Kidney (tissue), 14 donors: ENCODE measurements around the gene EIF4G3. TPM values are rescaled to one million over a fixed set of nuclear protein-coding genes. Genes with fewer than 3 reads are reported as not detected.

Source experiments
- DNase-seq, 5 donors: peaks; one replicate each; pipeline ENCODE4 v3.0.0-alpha.2; 2013 to 2020
- FAIRE-seq: peaks from 2 replicates; lab custom pipeline; 2012; peaks lifted over from hg19 to GRCh38; lab: Jason Lieb, UNC
- H3K27ac ChIP-seq, 2 donors: one replicate each; pipeline ENCODE4 v1.7.0; 2013; ENCODE audit warnings: low read depth in 2 of 2, low read length in 2 of 2, inconsistent platforms in 1 of 2
- H3K27me3 ChIP-seq: one replicate; pipeline ENCODE4 v1.7.1; 2013; ENCODE audit warnings: low read length, inconsistent platforms; ENCODE audit not compliant: control insufficient read depth, insufficient read depth
- H3K36me3 ChIP-seq, 3 donors: one replicate each; pipeline versions ENCODE4 v1.7.0 to v1.7.1; 2013; ENCODE audit warnings: low read length in 3 of 3, control low read depth in 1 of 3, inconsistent platforms in 1 of 3; ENCODE audit not compliant: insufficient read depth in 3 of 3, control insufficient read depth in 2 of 3
- H3K4me1 ChIP-seq, 3 donors: one replicate each; pipeline versions ENCODE4 v1.7.0 to v1.7.1; 2013; ENCODE audit warnings: low read length in 3 of 3, inconsistent platforms in 1 of 3, low read depth in 1 of 3; ENCODE audit not compliant: control insufficient read depth in 2 of 3, insufficient read depth in 2 of 3
- H3K4me3 ChIP-seq, 3 donors: one replicate each; pipeline versions ENCODE4 v1.7.0 to v1.8.1; 2013; ENCODE audit warnings: low read length in 3 of 3, control low read depth in 1 of 3, inconsistent platforms in 1 of 3
- H3K9ac ChIP-seq, 3 donors: one replicate each; pipeline versions ENCODE4 v1.7.0 to v1.7.1; 2013; ENCODE audit warnings: low read length in 3 of 3, control low read depth in 1 of 3, inconsistent platforms in 1 of 3
- H3K9me3 ChIP-seq, 3 donors: one replicate each; pipeline versions ENCODE4 v1.7.0 to v1.7.1; 2013; ENCODE audit warnings: low read length in 3 of 3, control low read depth in 1 of 3, inconsistent platforms in 1 of 3; ENCODE audit not compliant: control insufficient read depth in 2 of 3, insufficient read depth in 1 of 3
- intact Hi-C: fragments of 100-400 bp; cut with DNase I; formaldehyde crosslinking; loops from one replicate; pipeline ENCODE4 v1.11.1; 2022
- polyA plus RNA-seq: library from polyadenylated mRNA; stranded (reverse); fragments of 350-450 nt; fragmentation: Illumina TruSeq; extraction: RNeasy Lipid Tissue Mini Kit (QIAGEN cat#74804); gene quantifications from one replicate; pipeline ENCODE4 v1.2.3, GENCODE V29; 2014; ENCODE audit warnings: low read depth, low replicate concordance; ENCODE audit not compliant: insufficient read depth
- total RNA-seq: library from RNA; stranded (reverse); fragmentation: NEBNext Ultra II Directional; extraction: Animal tissue kit (Norgen Biotek cat#: 25700); gene quantifications from one replicate; pipeline ENCODE4 v1.2.1, GENCODE V29; 2021
- TF ChIP-seq, protein P1 (sequence below): IDR thresholded peaks from 3 replicates; pipeline ENCODE4 v1.5.1; 2012; ENCODE audit warnings: mild to moderate bottlenecking, moderate library complexity, borderline replicate concordance; ENCODE audit not compliant: insufficient read depth; ENCODE audit errors: extremely low read depth
- donor health status: control.
- donor health status: control.
- donor health status: control.
- donor health status: control.
- donor health status: control.
- donor health status: DM: yes; HTN: yes; CAD: no.
- donor health status: Normal renal cell carcinoma (clear cell type).

EIF4G3 gene
- total and polyA plus RNA-seq, 2 donors from 2014 or later = 14.8 to 61.6 TPM

DNA sequence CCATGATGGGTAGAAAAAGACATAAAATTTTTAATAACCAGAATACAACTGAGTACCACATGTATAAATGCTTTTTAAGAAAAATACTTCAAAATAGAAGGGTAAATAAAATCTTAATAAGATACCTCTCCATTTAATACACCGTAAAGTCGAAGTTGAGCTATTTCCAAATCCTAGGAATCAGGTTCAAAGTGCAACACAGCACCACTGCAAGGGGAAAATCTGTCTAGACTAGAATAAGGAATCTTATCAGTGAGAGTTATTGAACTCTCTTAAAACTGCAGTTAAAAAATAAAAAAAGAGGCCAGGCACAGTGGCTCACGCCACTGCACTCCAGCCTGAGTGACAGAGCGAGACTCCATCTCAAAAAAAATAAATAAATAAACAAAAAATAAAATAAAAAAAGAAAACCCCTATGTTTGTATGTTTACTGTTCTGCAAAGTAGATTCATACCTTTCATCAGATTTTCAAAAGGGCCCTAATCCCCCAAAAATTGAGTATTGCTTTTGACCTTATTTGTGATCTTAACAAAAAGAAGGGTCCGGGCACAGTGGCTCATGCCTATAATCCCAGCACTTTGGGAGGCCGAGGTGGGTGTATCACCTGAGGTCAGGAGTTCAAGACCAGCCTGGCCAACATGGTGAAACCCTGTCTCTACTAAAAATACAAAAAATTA lies 109.0 kb downstream of the EIF4G3 start:
- no peak overlapping the region for H3K27ac ChIP-seq

DNA sequence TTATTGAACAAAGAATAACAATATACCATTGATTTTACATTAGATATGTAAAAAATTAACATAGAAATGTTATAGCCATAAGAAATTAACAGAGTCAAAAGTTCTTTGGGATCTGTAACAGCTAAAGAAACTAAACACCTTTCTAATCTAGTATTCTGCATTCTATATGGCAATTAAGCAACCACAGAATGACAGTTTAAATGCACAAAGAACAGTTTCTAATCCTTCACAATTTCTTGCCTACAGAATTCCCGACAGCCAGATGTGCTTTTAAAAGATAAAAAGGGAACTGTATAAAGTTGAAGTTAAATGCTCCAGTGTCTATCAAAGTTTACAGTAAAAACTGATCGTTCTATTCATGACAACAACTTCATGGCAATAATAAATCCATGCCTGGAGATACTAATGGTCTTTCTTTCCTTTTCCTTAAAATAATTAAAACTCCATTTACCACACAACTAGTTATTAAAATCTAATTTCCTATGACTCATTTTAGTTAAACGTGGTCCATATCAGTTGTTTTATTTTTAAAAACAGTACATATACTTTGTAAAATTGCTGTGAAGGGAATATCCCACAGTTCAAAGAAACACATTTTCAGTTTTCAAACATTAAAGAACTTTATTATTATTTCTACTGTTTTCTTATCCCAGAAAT lies 110.2 kb downstream of the EIF4G3 start:
- H3K27me3 ChIP-seq = no peaks in the 10 kb centered on the region
- TF ChIP-seq, protein P1, sequence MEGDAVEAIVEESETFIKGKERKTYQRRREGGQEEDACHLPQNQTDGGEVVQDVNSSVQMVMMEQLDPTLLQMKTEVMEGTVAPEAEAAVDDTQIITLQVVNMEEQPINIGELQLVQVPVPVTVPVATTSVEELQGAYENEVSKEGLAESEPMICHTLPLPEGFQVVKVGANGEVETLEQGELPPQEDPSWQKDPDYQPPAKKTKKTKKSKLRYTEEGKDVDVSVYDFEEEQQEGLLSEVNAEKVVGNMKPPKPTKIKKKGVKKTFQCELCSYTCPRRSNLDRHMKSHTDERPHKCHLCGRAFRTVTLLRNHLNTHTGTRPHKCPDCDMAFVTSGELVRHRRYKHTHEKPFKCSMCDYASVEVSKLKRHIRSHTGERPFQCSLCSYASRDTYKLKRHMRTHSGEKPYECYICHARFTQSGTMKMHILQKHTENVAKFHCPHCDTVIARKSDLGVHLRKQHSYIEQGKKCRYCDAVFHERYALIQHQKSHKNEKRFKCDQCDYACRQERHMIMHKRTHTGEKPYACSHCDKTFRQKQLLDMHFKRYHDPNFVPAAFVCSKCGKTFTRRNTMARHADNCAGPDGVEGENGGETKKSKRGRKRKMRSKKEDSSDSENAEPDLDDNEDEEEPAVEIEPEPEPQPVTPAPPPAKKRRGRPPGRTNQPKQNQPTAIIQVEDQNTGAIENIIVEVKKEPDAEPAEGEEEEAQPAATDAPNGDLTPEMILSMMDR = no peak
- DNase-seq (peak in 2 of 5 donors; percentile 16 to 20), FAIRE-seq (peak; percentile 29)
- H3K4me3 ChIP-seq = no peak overlapping the region
- H3K27ac ChIP-seq = no peak overlapping the region
- no peak overlapping the region for H3K9ac ChIP-seq
- no peaks in the 10 kb centered on the region for H3K9me3 ChIP-seq
- intact Hi-C loops = no loop called here
- peaks cover 0 to 7% (median 2%) of the 10 kb centered on the region in 3 donors for H3K4me1 ChIP-seq
- no peaks in the 10 kb centered on the region for H3K36me3 ChIP-seq

More for the DNA sequence above, 109.0 kb downstream of the EIF4G3 start:
- no peak for DNase-seq
- TF ChIP-seq, protein P1 = no peak
- intact Hi-C loops = no loop called here
- no peaks in the 10 kb centered on the region for H3K9me3 ChIP-seq
- no peaks in the 10 kb centered on the region for H3K27me3 ChIP-seq
- FAIRE-seq = no peak
- no peak overlapping the region for H3K4me3 ChIP-seq
- H3K4me1 ChIP-seq = peaks cover 0 to 7% (median 2%) of the 10 kb centered on the region in 3 donors
- H3K36me3 ChIP-seq = no peaks in the 10 kb centered on the region
- H3K9ac ChIP-seq = no peak overlapping the region

DNA sequence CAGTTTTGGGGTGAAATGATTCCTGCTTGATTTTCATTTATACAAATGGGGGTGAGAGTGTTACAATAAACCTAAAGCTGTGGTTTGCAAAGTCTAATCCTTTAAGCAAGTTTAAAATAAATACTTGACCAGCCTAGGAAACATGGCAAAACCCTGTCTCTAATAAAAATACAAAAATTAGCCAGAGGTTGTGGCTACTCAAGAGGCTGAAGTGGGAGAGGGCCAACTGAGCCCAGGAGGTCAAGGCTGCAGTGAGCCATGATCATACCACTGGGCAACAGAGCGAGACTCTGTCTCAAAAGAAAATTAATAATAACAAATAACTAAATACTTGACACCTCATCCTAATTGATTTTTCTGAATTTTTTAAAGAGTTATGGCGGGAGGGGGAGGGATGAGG lies 110.8 kb downstream of the EIF4G3 start:
- no peaks in the 10 kb centered on the region for H3K36me3 ChIP-seq
- no peak for FAIRE-seq
- H3K4me3 ChIP-seq = no peak overlapping the region
- H3K4me1 ChIP-seq = peaks cover 0 to 7% (median 2%) of the 10 kb centered on the region in 3 donors
- no peak overlapping the region for H3K27ac ChIP-seq
- intact Hi-C loops = no loop called here
- TF ChIP-seq, protein P1 = no peak
- H3K9me3 ChIP-seq = no peaks in the 10 kb centered on the region
- H3K9ac ChIP-seq = no peak overlapping the region
- peak in 2 of 5 donors; percentile 25 to 28 for DNase-seq
- H3K27me3 ChIP-seq = no peaks in the 10 kb centered on the region
